Measurements from ENCODE around the gene CHD1. TPM values are rescaled to one million over a fixed set of nuclear protein-coding genes. Genes with fewer than 3 reads are reported as not detected.
A peak's percentile ranks its signal among the peaks of the same experiment; 100 is the strongest.

The CHD1 gene
- total RNA-seq, 1 experiment from 2014 or later: 36.5 TPM

DNA sequence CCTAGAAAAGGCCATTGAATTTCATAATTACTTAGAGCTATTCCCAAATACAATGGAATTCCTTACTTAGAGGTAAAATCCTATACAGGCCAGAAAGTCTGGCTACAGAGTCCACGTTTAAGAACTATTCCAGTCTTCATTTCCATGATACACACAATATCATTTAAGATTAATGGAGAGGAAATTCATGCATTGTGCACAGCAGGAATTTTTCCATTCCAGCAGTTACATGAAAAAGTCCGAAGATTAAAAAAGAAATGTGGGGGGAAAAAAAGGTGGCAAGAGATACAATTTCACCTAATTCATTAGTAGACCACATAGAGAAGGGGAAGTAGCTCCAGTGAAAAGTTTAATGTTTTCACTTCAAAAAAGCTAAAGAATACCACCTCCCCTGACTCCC is 63.1 kb downstream of the CHD1 start:
- intact Hi-C loops (cut with micrococcal nuclease; ENCODE audit: unreplicated experiment): no loop called here
- DNase-seq (ENCODE audit: low read depth, low spot score) (no peak), ATAC-seq (no peak)
- no peak for TF ChIP-seq POLR2AphosphoS5 (IDR thresholded peaks at IDR 0.05; ENCODE audit: low read depth, low read length)
- ChIA-PET CTCF (interaction anchor here (0.7 kb wide), 1 partner anchor 113 kb away, joined by 3 read pairs; no protein-coding TSS in a partner anchor), POLR2A (no interaction called here)
- no peak overlapping the region for H3K4me3 ChIP-seq (ENCODE audit: low read depth in 2 of 2, low read length in 2 of 2)
- in situ Hi-C loops (cut with HindIII; ENCODE audit: low pct_unique_long_range_greater_than_20kb, low sequenced_read_pairs): no loop called here
- no peaks in the 10 kb centered on the region for H3K27me3 ChIP-seq (ENCODE audit: control insufficient read depth, insufficient read depth, low read length)
- no TSS peak for BruUV-seq (replicated peaks)
- no peaks in the 10 kb centered on the region; the same call in 1 of the 2 replicates for H3K4me1 ChIP-seq (ENCODE audit: control insufficient read depth, insufficient read depth, low read length)
- no peaks in the 10 kb centered on the region for H3K9me3 ChIP-seq (ENCODE audit: control insufficient read depth, insufficient read depth, low read depth, low read length)
- H3K36me3 ChIP-seq (ENCODE audit: control insufficient read depth, insufficient read depth, low read length): peaks cover 68% of the 10 kb centered on the region
- H3K27ac ChIP-seq (ENCODE audit: low read length): no peak overlapping the region

DNA sequence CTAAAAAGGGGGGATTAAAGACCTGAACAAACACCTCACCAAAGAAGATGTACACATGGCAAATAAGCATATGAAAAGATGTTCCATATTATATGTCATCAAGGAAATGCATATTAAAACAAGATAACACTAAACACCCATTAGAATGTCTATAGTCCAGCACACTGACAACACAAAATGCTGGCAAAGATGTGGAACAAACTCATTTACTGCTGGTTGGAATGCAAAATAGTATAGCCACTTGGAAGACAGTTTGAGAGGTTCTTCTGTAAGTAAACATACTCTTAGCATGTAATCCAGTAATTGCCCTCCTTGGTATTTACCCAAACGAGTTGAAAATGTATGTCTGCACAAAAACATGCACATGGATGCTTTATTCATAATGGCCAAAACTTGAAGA is 81.8 kb downstream of the CHD1 start:
- no peaks in the 10 kb centered on the region for H3K27me3 ChIP-seq (ENCODE audit: control insufficient read depth, insufficient read depth, low read length)
- ChIA-PET POLR2A (no interaction called here), CTCF (no interaction called here)
- no peak overlapping the region for H3K4me3 ChIP-seq (ENCODE audit: low read depth in 2 of 2, low read length in 2 of 2)
- no peak overlapping the region for H3K27ac ChIP-seq (ENCODE audit: low read length)
- no peak for TF ChIP-seq TCF7L2 (IDR thresholded peaks at IDR 0.05; ENCODE audit: low read depth, low read length)
- TF ChIP-seq SIN3A (IDR thresholded peaks at IDR 0.05; ENCODE audit: borderline replicate concordance, insufficient read depth, low read depth, low read length): no peak
- TF ChIP-seq, protein P1, sequence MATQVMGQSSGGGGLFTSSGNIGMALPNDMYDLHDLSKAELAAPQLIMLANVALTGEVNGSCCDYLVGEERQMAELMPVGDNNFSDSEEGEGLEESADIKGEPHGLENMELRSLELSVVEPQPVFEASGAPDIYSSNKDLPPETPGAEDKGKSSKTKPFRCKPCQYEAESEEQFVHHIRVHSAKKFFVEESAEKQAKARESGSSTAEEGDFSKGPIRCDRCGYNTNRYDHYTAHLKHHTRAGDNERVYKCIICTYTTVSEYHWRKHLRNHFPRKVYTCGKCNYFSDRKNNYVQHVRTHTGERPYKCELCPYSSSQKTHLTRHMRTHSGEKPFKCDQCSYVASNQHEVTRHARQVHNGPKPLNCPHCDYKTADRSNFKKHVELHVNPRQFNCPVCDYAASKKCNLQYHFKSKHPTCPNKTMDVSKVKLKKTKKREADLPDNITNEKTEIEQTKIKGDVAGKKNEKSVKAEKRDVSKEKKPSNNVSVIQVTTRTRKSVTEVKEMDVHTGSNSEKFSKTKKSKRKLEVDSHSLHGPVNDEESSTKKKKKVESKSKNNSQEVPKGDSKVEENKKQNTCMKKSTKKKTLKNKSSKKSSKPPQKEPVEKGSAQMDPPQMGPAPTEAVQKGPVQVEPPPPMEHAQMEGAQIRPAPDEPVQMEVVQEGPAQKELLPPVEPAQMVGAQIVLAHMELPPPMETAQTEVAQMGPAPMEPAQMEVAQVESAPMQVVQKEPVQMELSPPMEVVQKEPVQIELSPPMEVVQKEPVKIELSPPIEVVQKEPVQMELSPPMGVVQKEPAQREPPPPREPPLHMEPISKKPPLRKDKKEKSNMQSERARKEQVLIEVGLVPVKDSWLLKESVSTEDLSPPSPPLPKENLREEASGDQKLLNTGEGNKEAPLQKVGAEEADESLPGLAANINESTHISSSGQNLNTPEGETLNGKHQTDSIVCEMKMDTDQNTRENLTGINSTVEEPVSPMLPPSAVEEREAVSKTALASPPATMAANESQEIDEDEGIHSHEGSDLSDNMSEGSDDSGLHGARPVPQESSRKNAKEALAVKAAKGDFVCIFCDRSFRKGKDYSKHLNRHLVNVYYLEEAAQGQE (IDR thresholded peaks at IDR 0.05; ENCODE audit: insufficient read depth in 1 of 2, low read depth in 2 of 2, low read length in 1 of 2): no peak
- no peak for TF ChIP-seq POLR2AphosphoS5 (IDR thresholded peaks at IDR 0.05; ENCODE audit: low read depth, low read length)
- TF ChIP-seq, protein P2, sequence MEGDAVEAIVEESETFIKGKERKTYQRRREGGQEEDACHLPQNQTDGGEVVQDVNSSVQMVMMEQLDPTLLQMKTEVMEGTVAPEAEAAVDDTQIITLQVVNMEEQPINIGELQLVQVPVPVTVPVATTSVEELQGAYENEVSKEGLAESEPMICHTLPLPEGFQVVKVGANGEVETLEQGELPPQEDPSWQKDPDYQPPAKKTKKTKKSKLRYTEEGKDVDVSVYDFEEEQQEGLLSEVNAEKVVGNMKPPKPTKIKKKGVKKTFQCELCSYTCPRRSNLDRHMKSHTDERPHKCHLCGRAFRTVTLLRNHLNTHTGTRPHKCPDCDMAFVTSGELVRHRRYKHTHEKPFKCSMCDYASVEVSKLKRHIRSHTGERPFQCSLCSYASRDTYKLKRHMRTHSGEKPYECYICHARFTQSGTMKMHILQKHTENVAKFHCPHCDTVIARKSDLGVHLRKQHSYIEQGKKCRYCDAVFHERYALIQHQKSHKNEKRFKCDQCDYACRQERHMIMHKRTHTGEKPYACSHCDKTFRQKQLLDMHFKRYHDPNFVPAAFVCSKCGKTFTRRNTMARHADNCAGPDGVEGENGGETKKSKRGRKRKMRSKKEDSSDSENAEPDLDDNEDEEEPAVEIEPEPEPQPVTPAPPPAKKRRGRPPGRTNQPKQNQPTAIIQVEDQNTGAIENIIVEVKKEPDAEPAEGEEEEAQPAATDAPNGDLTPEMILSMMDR (IDR thresholded peaks at IDR 0.05): no peak
- intact Hi-C loops (cut with micrococcal nuclease; ENCODE audit: unreplicated experiment): no loop called here
- no peak for DNase-seq (ENCODE audit: low read depth, low spot score)
- BruUV-seq (replicated peaks): no TSS peak
- in situ Hi-C loops (cut with HindIII; ENCODE audit: low pct_unique_long_range_greater_than_20kb, low sequenced_read_pairs): no loop called here
- no peaks in the 10 kb centered on the region for H3K4me1 ChIP-seq (ENCODE audit: control insufficient read depth, insufficient read depth, low read length)
- H3K9me3 ChIP-seq (ENCODE audit: control insufficient read depth, insufficient read depth, low read depth, low read length): peaks cover 9% of the 10 kb centered on the region; the same call in 1 of the 2 replicates
- no peaks in the 10 kb centered on the region for H3K36me3 ChIP-seq (ENCODE audit: control insufficient read depth, insufficient read depth, low read length)
- ATAC-seq: no peak

DNA sequence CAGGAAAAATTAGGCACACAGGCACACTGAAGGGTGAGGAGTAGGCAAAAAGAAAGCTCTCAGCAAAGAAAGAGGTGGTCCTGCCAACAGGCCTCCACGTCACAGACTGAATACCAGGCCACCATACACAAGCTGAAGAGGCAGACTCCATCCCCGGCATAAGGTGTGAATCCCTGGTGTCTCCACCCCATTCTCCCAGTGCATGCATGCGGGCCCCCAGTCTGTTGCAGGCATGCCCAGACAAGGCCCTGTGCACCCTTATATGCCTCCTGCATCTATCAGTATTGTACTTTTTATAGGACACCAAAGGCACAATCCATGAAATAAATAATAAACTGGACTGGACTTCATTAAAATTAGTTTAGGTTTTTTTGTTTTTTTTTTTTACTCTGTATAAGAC is 82.3 kb downstream of the CHD1 start:
- POLR2A ChIA-PET: no interaction called here
- Histone ChIP-seq H3K4me3 (ENCODE audit: low read depth in 2 of 2, low read length in 2 of 2) (no peak overlapping the region), H3K9me3 (ENCODE audit: control insufficient read depth, insufficient read depth, low read depth, low read length) (peaks cover 9% of the 10 kb centered on the region; the same call in 1 of the 2 replicates), H3K36me3 (ENCODE audit: control insufficient read depth, insufficient read depth, low read length) (no peaks in the 10 kb centered on the region), H3K27ac (ENCODE audit: low read length) (no peak overlapping the region), H3K4me1 (ENCODE audit: control insufficient read depth, insufficient read depth, low read length) (no peaks in the 10 kb centered on the region), H3K27me3 (ENCODE audit: control insufficient read depth, insufficient read depth, low read length) (no peaks in the 10 kb centered on the region)
- BruUV-seq (replicated peaks): TSS peak; percentile 56
- TF ChIP-seq POLR2AphosphoS5 (IDR thresholded peaks at IDR 0.05; ENCODE audit: low read depth, low read length): no peak
- TF ChIP-seq, protein P2 (IDR thresholded peaks at IDR 0.05): no peak
- TF ChIP-seq SIN3A (IDR thresholded peaks at IDR 0.05; ENCODE audit: borderline replicate concordance, insufficient read depth, low read depth, low read length): no peak
- TF ChIP-seq, protein P1 (IDR thresholded peaks at IDR 0.05; ENCODE audit: insufficient read depth in 1 of 2, low read depth in 2 of 2, low read length in 1 of 2): no peak
- TF ChIP-seq TCF7L2 (IDR thresholded peaks at IDR 0.05; ENCODE audit: low read depth, low read length): no peak
- DNase-seq (ENCODE audit: low read depth, low spot score) (no peak), ATAC-seq (no peak)
- in situ Hi-C loops (cut with HindIII; ENCODE audit: low pct_unique_long_range_greater_than_20kb, low sequenced_read_pairs) (no loop called here), intact Hi-C loops (cut with micrococcal nuclease; ENCODE audit: unreplicated experiment) (no loop called here)
- CTCF ChIA-PET: no interaction called here

All from Panc1 (cell line).